GM18909 (cell line): Measurements from ENCODE around the gene RPL10.
"Not testable (repeated sequence)": the region's sequence is repeated elsewhere in the genome, so short reads cannot be mapped to it uniquely, and the experiment has no call there.

Experiments
- ATAC-seq: cut with Tn5 transposase; IDR thresholded peaks from one replicate; pipeline ENCODE4 v1.9.1; 2021; ENCODE audit warnings: mild to moderate bottlenecking; ENCODE audit not compliant: unreplicated experiment, poor library complexity

Gene RPL10

GRCh38 chrX:154375156-154375504, 23.0 kb upstream of the RPL10 start:
- no peak for ATAC-seq

GRCh38 chrX:154376774-154377173, 21.4 kb upstream of the RPL10 start:
- no peak for ATAC-seq

GRCh38 chrX:154378059-154378798, 19.9 kb upstream of the RPL10 start:
- no peak for ATAC-seq

- ATAC-seq, result peak; percentile 82
Measured at GRCh38 chrX:154378799-154379568, 19.2 kb upstream of the RPL10 start, which contains the start of gene EMD. Gene EMD (plus strand): TSS chrX:154379295. CDS start chrX:154379485, 190 bp downstream.

GRCh38 chrX:154379569-154379951, 18.6 kb upstream of the RPL10 start:
- ATAC-seq, result no peak

GRCh38 chrX:154380153-154380552, 18.0 kb upstream of the RPL10 start:
- ATAC-seq, result no peak

- ATAC-seq, result no peak
Measured at GRCh38 chrX:154380787-154381186, 17.4 kb upstream of the RPL10 start.

GRCh38 chrX:154381271-154381670, 16.9 kb upstream of the RPL10 start:
- no peak for ATAC-seq

- ATAC-seq, result no peak
Measured at GRCh38 chrX:154382483-154383069, 15.6 kb upstream of the RPL10 start.

- no peak for ATAC-seq
Measured at GRCh38 chrX:154383359-154384283, 14.6 kb upstream of the RPL10 start.

GRCh38 chrX:154384284-154384892, 13.8 kb upstream of the RPL10 start:
- ATAC-seq, result no peak

- peak; percentile 37 for ATAC-seq
Measured at GRCh38 chrX:154388094-154388493, 10.1 kb upstream of the RPL10 start.

GRCh38 chrX:154388649-154389048, 9.5 kb upstream of the RPL10 start:
- ATAC-seq, result peak; percentile 11

- ATAC-seq, result peak; percentile 75
Measured at GRCh38 chrX:154389812-154390747, 8.1 kb upstream of the RPL10 start.

- not testable (repeated sequence) for ATAC-seq
Measured at GRCh38 chrX:154396363-154396762, 1.8 kb upstream of the RPL10 start.

- ATAC-seq, result peak; percentile 57
Measured at GRCh38 chrX:154396973-154397887, 947 bp upstream of the RPL10 start.

GRCh38 chrX:154398668-154399526, 720 bp downstream of the RPL10 start:
- no peak for ATAC-seq
